Ammon's horn (tissue), 1 donor: ENCODE results near the gene ASH1L.
"Not testable (repeated sequence)": the region's sequence is repeated elsewhere in the genome, so short reads cannot be mapped to it uniquely, and the experiment has no call there.

ENCODE experiments used
- DNase-seq: peaks from one replicate; pipeline ENCODE4 v3.0.0-alpha.2; 2016; ENCODE audit warnings: low spot score

The ASH1L gene

GRCh38 chr1:155304558-155305063, 258.0 kb downstream of the ASH1L start:
- no peak for DNase-seq

GRCh38 chr1:155301342-155301841, 261.2 kb downstream of the ASH1L start, which contains the start of gene PKLR:
TSS of gene PKLR (minus strand) at chr1:155301438. CDS start at chr1:155301395, 43 bp downstream.
- DNase-seq, result no peak

- DNase-seq, result no peak
Observed at GRCh38 chr1:155300553-155301329, 261.9 kb downstream of the ASH1L start.

- DNase-seq, result no peak
Observed at GRCh38 chr1:155300024-155300423, 262.6 kb downstream of the ASH1L start.

GRCh38 chr1:155297384-155297783, 265.2 kb downstream of the ASH1L start:
- no peak for DNase-seq

- no peak for DNase-seq
Observed at GRCh38 chr1:155296661-155297060, 265.9 kb downstream of the ASH1L start.

- no peak for DNase-seq
Observed at GRCh38 chr1:155295942-155296267, 266.7 kb downstream of the ASH1L start.

GRCh38 chr1:155295183-155295941, 267.2 kb downstream of the ASH1L start:
- DNase-seq, result no peak

- no peak for DNase-seq
Observed at GRCh38 chr1:155294520-155295182, 268.0 kb downstream of the ASH1L start.

- no peak for DNase-seq
Observed at GRCh38 chr1:155293086-155293749, 269.4 kb downstream of the ASH1L start.

- not testable (repeated sequence) for DNase-seq
Observed at GRCh38 chr1:155291006-155291405, 271.6 kb downstream of the ASH1L start.

GRCh38 chr1:155287987-155288543, 274.5 kb downstream of the ASH1L start:
- no peak for DNase-seq

GRCh38 chr1:155286544-155286943, 276.1 kb downstream of the ASH1L start:
- DNase-seq, result no peak

GRCh38 chr1:155285631-155286044, 277.0 kb downstream of the ASH1L start:
- no peak for DNase-seq
